Heart left ventricle (tissue), 16 donors: ENCODE data around the gene C16orf95. TPM values are rescaled to one million over a fixed set of nuclear protein-coding genes. Genes with fewer than 3 reads are reported as not detected.

Source experiments
- ATAC-seq, 4 donors: fragments of 200-7000 bp; cut with Tn5 transposase; one replicate each; pipeline ENCODE4 v1.9.1; 2020 to 2022; ENCODE audit warnings: moderate library complexity in 4 of 4, mild to moderate bottlenecking in 3 of 4, moderate number of reproducible peaks in 1 of 4
- DNase-seq, 5 donors: peaks; one replicate each; pipeline ENCODE4 v3.0.0-alpha.2; 2020
- H3K27ac ChIP-seq, 12 donors: fragments of 200-600 bp; sonication (generic) in 4 of 12; one replicate each; pipeline versions ENCODE4 v1.5.0 to v1.8.0; 2016 to 2022; ENCODE audit warnings: mild to moderate bottlenecking in 2 of 12
- H3K27me3 ChIP-seq, 9 donors: fragments of 200-600 bp; sonication (generic) in 2 of 9; one replicate each; pipeline versions ENCODE4 v1.5.1 to v1.8.0; 2016 to 2022; ENCODE audit warnings: mild to moderate bottlenecking in 3 of 9
- H3K36me3 ChIP-seq, 9 donors: fragments of 200-600 bp; sonication (generic) in 2 of 9; one replicate each; pipeline versions ENCODE4 v1.5.0 to v1.8.0; 2018 to 2022; ENCODE audit warnings: mild to moderate bottlenecking in 2 of 9
- H3K4me1 ChIP-seq, 12 donors: fragments of 200-600 bp; sonication (generic) in 4 of 12; one replicate each; pipeline versions ENCODE4 v1.5.0 to v1.8.0; 2016 to 2022; ENCODE audit warnings: mild to moderate bottlenecking in 3 of 12
- H3K4me3 ChIP-seq, 12 donors: fragments of 200-600 bp; sonication (generic) in 4 of 12; one replicate each; pipeline versions ENCODE4 v1.5.0 to v1.8.0; 2017 to 2022; ENCODE audit warnings: mild to moderate bottlenecking in 9 of 12, moderate library complexity in 4 of 12
- H3K9me3 ChIP-seq, 12 donors: fragments of 200-600 bp; sonication (generic) in 4 of 12; one replicate each; pipeline versions ENCODE4 v1.5.0 to v1.8.0; 2016 to 2022; ENCODE audit warnings: mild to moderate bottlenecking in 1 of 12
- CTCF ChIP-seq, 12 donors: fragments of 200-600 bp; sonication (generic) in 4 of 12; IDR thresholded peaks; one replicate each; pipeline versions ENCODE4 v1.5.0 to v1.8.0; 2018 to 2022; ENCODE audit warnings: antibody characterized with exemption in 12 of 12, mild to moderate bottlenecking in 5 of 12
- POLR2A ChIP-seq, 2 donors: fragments of 450-650 bp; IDR thresholded peaks; one replicate each; pipeline ENCODE4 v1.6.1; 2017; ENCODE audit warnings: antibody characterized with exemption in 2 of 2, mild to moderate bottlenecking in 2 of 2, moderate library complexity in 2 of 2
- WGBS, 4 donors: extraction: QIAGEN DNeasy Blood & Tissue Kit in 2 of 4; methylation state at CpG; one replicate each; pipeline versions ENCODE4 v1.1.5 to v1.1.7; 2013 to 2018; 5-methylcytosine and 5-hydroxymethylcytosine counted together
- intact Hi-C, 10 donors: fragments of 100-400 bp; cut with DNase I; formaldehyde crosslinking; loops; one replicate each; pipeline versions ENCODE4 v1.11.1 to v1.14.2; 2022
- polyA plus RNA-seq, 2 donors: library from polyadenylated mRNA; stranded (reverse); fragments of 200-250 nt; gene quantifications; one replicate each; pipeline ENCODE4 v1.2.3, GENCODE V29; 2013
- total RNA-seq, 9 donors: library from RNA; depleted of rRNA in 2 of 9; stranded (reverse); fragments of >200 nt in 2 of 9; fragmentation: NEBNext Ultra II Directional in 3 of 9; extraction: Animal tissue kit (Norgen Biotek cat#: 25700) in 3 of 9; gene quantifications; one replicate each; pipeline versions ENCODE4 v1.1.0 to v1.2.4, GENCODE V29; 2016 to 2023
- donor health status: ischemic (EF 13 %, LVEDD 7.1; RV severe dilation, severe dysfunction).
- donor health status: healthy with polysubstance abuse.
- donor health status: DM: no; HTN: yes; CAD: no.
- donor health status: DM: no; HTN: no; CAD: no.
- donor health status: ischemic (EF 25% LVEDD 6.9; RV normal size, moderate dysfunction).
- donor health status: ischemic (EF 25% LVEDD 5.7; RV mildly dilated, moderate dysfunction).
- donor health status: healthy.
- donor health status: DM: yes; HTN: yes; CAD: no.
- donor health status: ischemic (EF 35%, LVEDD 5.7; RV mildly dilated, moderate dysfunction).
- donor health status: nonischemic (EF 11% LVEDD 7.7; RV severe dilation, severe dysfunction).
- donor health status: DM: yes; HTN: yes; CAD: no.
- donor health status: PGD.
- donor health status: ischemic (EF 29% LVEDD 5.4; RV normal size, mild dysfunction).
- donor health status: nonischemic (EF 23%, LVEDD 6.1; RV moderate dilation, normal function).

Gene C16orf95
- total and polyA plus RNA-seq, 11 donors, result 0.91 to 4.5 (median 3.1) TPM

GRCh38 chr16:87305505-87306391 is 11.4 kb downstream of the C16orf95 start:
- 46 to 56% (median 53%) methylated on average over 25 to 30 of the region's 30 CpGs for WGBS, 4 donors
- peaks cover 0 to 15% (median 0%) of the 10 kb centered on the region in 12 donors for H3K9me3 ChIP-seq
- ATAC-seq (no peak), DNase-seq (no peak)
- peaks cover 0 to 3% (median 0%) of the 10 kb centered on the region in 9 donors for H3K27me3 ChIP-seq
- no peak overlapping the region for H3K27ac ChIP-seq
- intact Hi-C loops, result no loop called here
- H3K36me3 ChIP-seq, result no peaks in the 10 kb centered on the region
- no peak for TF ChIP-seq CTCF (IDR thresholded peaks at IDR 0.05)
- no peak for TF ChIP-seq POLR2A (IDR thresholded peaks at IDR 0.05)
- no peaks in the 10 kb centered on the region for H3K4me1 ChIP-seq
- H3K4me3 ChIP-seq, result no peak overlapping the region

- Histone ChIP-seq H3K9me3 (peaks cover 0 to 15% (median 0%) of the 10 kb centered on the region in 12 donors), H3K27ac (no peak overlapping the region), H3K4me1 (no peaks in the 10 kb centered on the region), H3K4me3 (no peak overlapping the region), H3K36me3 (no peaks in the 10 kb centered on the region), H3K27me3 (peaks cover 0 to 3% (median 0%) of the 10 kb centered on the region in 9 donors)
- 64 to 77% (median 74%) methylated on average over 10 of the region's 10 CpGs for WGBS, 4 donors
- intact Hi-C loops, result no loop called here
- DNase-seq (no peak), ATAC-seq (no peak)
- TF ChIP-seq CTCF (IDR thresholded peaks at IDR 0.05) (no peak), POLR2A (IDR thresholded peaks at IDR 0.05) (no peak)
These were observed 12.2 kb downstream of the C16orf95 start for GRCh38 chr16:87304951-87305350.

GRCh38 chr16:87303962-87304521 is 13.2 kb downstream of the C16orf95 start:
- intact Hi-C loops, result no loop called here
- peaks cover 0 to 3% (median 0%) of the 10 kb centered on the region in 9 donors for H3K27me3 ChIP-seq
- no peak overlapping the region for H3K27ac ChIP-seq
- DNase-seq (no peak), ATAC-seq (no peak)
- no peaks in the 10 kb centered on the region for H3K36me3 ChIP-seq
- WGBS, 4 donors, result 95 to 98% (median 97%) methylated on average over 4 of the region's 4 CpGs
- H3K4me1 ChIP-seq, result no peaks in the 10 kb centered on the region
- H3K4me3 ChIP-seq, result no peak overlapping the region
- TF ChIP-seq POLR2A (IDR thresholded peaks at IDR 0.05), result no peak
- TF ChIP-seq CTCF (IDR thresholded peaks at IDR 0.05), result no peak
- peaks cover 0 to 15% (median 0%) of the 10 kb centered on the region in 12 donors for H3K9me3 ChIP-seq

- Histone ChIP-seq H3K36me3 (no peaks in the 10 kb centered on the region), H3K27me3 (peaks cover 0 to 3% (median 0%) of the 10 kb centered on the region in 9 donors), H3K4me1 (no peaks in the 10 kb centered on the region), H3K9me3 (peaks cover 0 to 9% (median 0%) of the 10 kb centered on the region in 12 donors), H3K4me3 (no peak overlapping the region), H3K27ac (no peak overlapping the region)
- no peak for DNase-seq
- no peak for ATAC-seq
- TF ChIP-seq CTCF (IDR thresholded peaks at IDR 0.05) (no peak), POLR2A (IDR thresholded peaks at IDR 0.05) (no peak)
- intact Hi-C loops, result no loop called here
- WGBS, 4 donors, result 67 to 94% (median 73%) methylated on average over 2 to 7 of the region's 7 CpGs
These were observed 13.7 kb downstream of the C16orf95 start for GRCh38 chr16:87303431-87303930.
